Karpas-422 (cell line): ENCODE results near the gene STOML2. TPM values are rescaled to one million over a fixed set of nuclear protein-coding genes. Genes with fewer than 3 reads are reported as not detected.

Experiments used
- DNase-seq: peaks from one replicate; pipeline ENCODE4 v3.0.0-alpha.2; 2015
- H2AFZ ChIP-seq: fragments of 200-600 bp; sonication (generic); 2 replicates; pipeline ENCODE4 v1.6.1; 2014; ENCODE audit warnings: antibody characterized with exemption, low read length, mixed read lengths
- H3K27ac ChIP-seq: fragments of 200-600 bp; sonication (generic); 2 replicates; pipeline ENCODE4 v1.5.1; 2014; ENCODE audit warnings: mild to moderate bottlenecking, low read length, moderate library complexity
- H3K27me3 ChIP-seq: fragments of 200-600 bp; sonication (generic); 2 replicates; pipeline ENCODE4 v1.6.1; 2014; ENCODE audit warnings: low read length, mixed read lengths
- H3K36me3 ChIP-seq: fragments of 200-600 bp; sonication (generic); 2 replicates; pipeline ENCODE4 v1.6.1; 2014; ENCODE audit warnings: low read length, mixed read lengths; ENCODE audit not compliant: insufficient read depth
- H3K4me1 ChIP-seq: fragments of 200-600 bp; sonication (generic); 2 replicates; pipeline ENCODE4 v1.6.1; 2014; ENCODE audit warnings: mild to moderate bottlenecking, low read length, mixed read lengths
- H3K4me2 ChIP-seq: fragments of 200-600 bp; sonication (generic); 2 replicates; pipeline ENCODE4 v1.6.1; 2014; ENCODE audit warnings: low read length, low read depth, mild to moderate bottlenecking; ENCODE audit not compliant: poor library complexity, severe bottlenecking
- H3K4me3 ChIP-seq: fragments of 200-600 bp; sonication (generic); 2 replicates; pipeline ENCODE4 v1.5.1; 2014; ENCODE audit warnings: mild to moderate bottlenecking, antibody characterized with exemption, low read length, mixed read lengths
- H3K79me2 ChIP-seq: fragments of 200-600 bp; sonication (generic); 2 replicates; pipeline ENCODE4 v1.6.1; 2014; ENCODE audit warnings: mild to moderate bottlenecking, low read length, mixed read lengths
- H3K9ac ChIP-seq: fragments of 200-600 bp; sonication (generic); 2 replicates; pipeline ENCODE4 v1.6.0; 2014; ENCODE audit warnings: low read length
- H3K9me2 ChIP-seq: fragments of 200-600 bp; sonication (generic), shearing (Covaris generic); replicated peaks from 2 replicates; pipeline ENCODE4 v1.6.0; 2014; ENCODE audit warnings: mild to moderate bottlenecking, low read length, moderate library complexity; ENCODE audit not compliant: insufficient read depth
- H3K9me3 ChIP-seq: fragments of 300-700, 200-600 bp; sonication (generic); 2 replicates; pipeline ENCODE4 v1.6.1; 2014; ENCODE audit warnings: low read length, mixed read lengths
- H4K20me1 ChIP-seq: fragments of 200-600 bp; sonication (generic); 2 replicates; pipeline ENCODE4 v1.6.1; 2014; ENCODE audit warnings: mild to moderate bottlenecking, antibody characterized with exemption, low read length, low read depth; ENCODE audit not compliant: insufficient read depth
- total RNA-seq: library from RNA; depleted of rRNA; stranded (reverse); fragments of >200 nt; shearing (Covaris generic); gene quantifications from 2 replicates; pipeline ENCODE4 v1.2.3, GENCODE V29; 2014; ENCODE audit warnings: low replicate concordance

Gene STOML2
- total RNA-seq, 1 experiment from 2014 or later: 141 TPM

DNA sequence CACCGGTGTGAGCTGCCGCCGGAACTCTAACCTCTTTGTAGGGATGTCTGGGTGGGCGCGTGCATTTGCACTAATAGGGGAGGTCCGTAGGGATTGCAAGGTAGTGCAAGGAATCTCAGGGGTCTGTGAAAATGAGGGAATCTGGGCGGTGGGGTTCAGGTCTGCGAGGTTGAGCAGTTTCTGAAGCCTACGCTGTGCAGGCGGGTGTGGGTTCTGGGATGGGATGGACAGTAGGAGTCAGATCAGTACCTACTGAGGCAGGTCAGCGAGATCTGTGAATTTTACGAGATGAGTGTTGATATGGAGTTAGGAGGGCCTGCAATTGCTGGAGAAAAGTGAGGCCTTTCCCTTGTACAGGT, 13.6 kb upstream of the STOML2 start:
- Histone ChIP-seq H3K4me1 (peaks cover 37% of the 10 kb centered on the region), H3K4me3 (peak overlapping the region; percentile 70), H3K27ac (no peak overlapping the region), H3K27me3 (no peaks in the 10 kb centered on the region), H3K79me2 (no peaks in the 10 kb centered on the region), H3K9me2 (no peaks in the 10 kb centered on the region), H3K4me2 (peak overlapping the region; percentile 79), H3K36me3 (no peaks in the 10 kb centered on the region), H4K20me1 (no peaks in the 10 kb centered on the region), H3K9ac (peak overlapping the region; percentile 53), H2AFZ (peak overlapping the region; percentile 93; the same call in 1 of the 2 replicates), H3K9me3 (no peaks in the 10 kb centered on the region)
- no peak for DNase-seq

DNA sequence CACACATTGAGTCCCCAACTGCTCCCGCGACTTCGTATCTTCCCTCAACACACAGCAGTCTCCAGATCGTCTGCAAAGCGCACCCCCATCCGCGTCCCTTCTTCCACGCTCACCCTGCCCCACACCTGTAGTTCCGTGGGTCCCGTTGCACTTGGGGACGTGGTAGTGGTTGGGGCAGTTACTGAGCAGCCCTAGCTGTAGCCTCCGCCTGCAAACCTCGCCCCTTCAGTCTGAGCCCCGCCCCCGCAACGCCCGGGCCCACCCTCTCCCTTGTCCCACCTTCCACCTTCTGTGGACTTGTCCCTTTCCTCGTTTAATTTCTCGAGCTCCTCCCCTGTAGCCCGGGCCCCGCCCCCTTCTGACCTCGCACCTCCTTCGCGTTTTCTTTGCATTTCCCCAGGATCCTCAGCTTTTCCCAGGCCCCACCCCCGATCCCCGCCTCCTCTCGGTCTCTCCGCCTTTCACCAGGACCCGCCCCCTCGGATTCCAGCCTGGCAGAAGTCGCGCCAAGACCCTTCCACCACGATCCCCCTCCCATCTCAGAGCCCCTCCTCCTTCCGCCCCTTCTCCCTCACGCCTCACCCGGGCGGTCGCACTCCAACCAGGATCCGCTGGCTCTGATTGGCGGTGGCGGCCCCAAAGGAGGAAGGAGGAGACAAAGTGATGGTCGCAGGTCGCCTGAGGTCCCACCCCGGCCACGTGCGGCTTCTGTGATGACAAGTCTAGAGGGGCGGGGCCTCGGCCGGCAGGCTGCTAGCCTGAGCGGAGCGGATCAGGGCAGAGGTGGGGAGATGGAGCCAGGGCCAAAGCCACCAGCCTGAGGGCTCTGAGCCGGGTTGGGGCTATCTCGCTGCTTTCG, 13.0 kb upstream of the STOML2 start, which contains the start of gene ATOSB:
TSS of gene ATOSB (minus strand) at position 183 of the 859 bp plus-strand sequence. CDS start 7,588 bp downstream, outside the sequence.
- H3K9ac ChIP-seq: peak within 1 kb of the TSS; percentile 53
- peak within 1 kb of the TSS; percentile 93; the same call in 1 of the 2 replicates for H2AFZ ChIP-seq
- peak within 1 kb of the TSS; percentile 70 for H3K4me3 ChIP-seq
- no peaks in the 10 kb centered on the region for H3K36me3 ChIP-seq
- H3K79me2 ChIP-seq: no peaks in the 10 kb centered on the region
- H3K27ac ChIP-seq: peak within 1 kb of the TSS; percentile 82
- no peaks in the 10 kb centered on the region for H3K9me2 ChIP-seq
- peaks cover 40% of the 10 kb centered on the region for H3K4me1 ChIP-seq
- no peaks in the 10 kb centered on the region for H3K27me3 ChIP-seq
- peak; percentile 98 for DNase-seq
- H3K9me3 ChIP-seq: no peaks in the 10 kb centered on the region
- H4K20me1 ChIP-seq: no peaks in the 10 kb centered on the region
- peak within 1 kb of the TSS; percentile 79 for H3K4me2 ChIP-seq

DNA sequence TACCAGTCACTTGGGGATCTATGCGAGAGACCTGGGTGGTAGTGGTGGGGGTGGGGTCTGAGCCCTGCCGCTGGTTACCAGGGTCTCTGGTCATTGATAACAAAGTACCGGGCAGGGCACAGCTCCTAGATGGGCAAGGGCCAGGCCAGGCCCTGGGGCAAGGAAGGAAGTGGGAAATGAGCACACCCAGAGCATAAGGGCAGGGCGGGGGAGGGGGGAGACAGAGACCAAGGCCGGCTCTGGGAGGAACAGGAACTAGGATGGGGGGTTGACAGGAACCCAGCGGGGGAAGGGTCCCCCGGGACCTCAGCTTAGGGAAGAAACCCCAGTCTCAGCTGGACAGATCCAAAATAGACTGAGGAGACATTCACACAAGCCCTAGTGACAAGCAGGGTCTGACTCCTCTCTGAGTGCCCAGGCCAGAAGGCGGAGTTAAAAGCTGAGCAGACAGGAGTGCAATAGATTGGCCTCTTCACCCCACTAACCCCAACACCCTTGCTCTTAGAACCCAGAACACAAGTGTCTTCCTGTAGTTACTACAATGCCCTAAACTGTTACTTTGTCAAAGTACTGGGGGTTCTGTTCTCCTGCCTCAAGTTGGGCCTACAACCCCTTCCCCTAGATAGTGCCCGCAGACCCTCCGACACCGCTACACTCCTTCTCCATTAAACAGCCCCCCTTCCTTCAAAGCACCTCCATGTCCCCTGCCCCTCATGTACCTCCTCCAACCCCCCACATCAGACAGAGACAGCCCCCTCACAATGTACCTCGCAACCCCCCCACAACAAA, 12.1 kb upstream of the STOML2 start:
- Histone ChIP-seq H2AFZ (peak overlapping the region; percentile 27; the same call in 1 of the 2 replicates), H3K79me2 (no peaks in the 10 kb centered on the region), H3K4me2 (peak overlapping the region; percentile 79), H4K20me1 (peaks cover 7% of the 10 kb centered on the region; the same call in 1 of the 2 replicates), H3K9me2 (no peaks in the 10 kb centered on the region), H3K4me1 (peaks cover 45% of the 10 kb centered on the region), H3K27ac (peak overlapping the region; percentile 82), H3K27me3 (no peaks in the 10 kb centered on the region), H3K9ac (peak overlapping the region; percentile 52), H3K36me3 (no peaks in the 10 kb centered on the region), H3K9me3 (no peaks in the 10 kb centered on the region), H3K4me3 (peak overlapping the region; percentile 70)
- peak; percentile 71 for DNase-seq

DNA sequence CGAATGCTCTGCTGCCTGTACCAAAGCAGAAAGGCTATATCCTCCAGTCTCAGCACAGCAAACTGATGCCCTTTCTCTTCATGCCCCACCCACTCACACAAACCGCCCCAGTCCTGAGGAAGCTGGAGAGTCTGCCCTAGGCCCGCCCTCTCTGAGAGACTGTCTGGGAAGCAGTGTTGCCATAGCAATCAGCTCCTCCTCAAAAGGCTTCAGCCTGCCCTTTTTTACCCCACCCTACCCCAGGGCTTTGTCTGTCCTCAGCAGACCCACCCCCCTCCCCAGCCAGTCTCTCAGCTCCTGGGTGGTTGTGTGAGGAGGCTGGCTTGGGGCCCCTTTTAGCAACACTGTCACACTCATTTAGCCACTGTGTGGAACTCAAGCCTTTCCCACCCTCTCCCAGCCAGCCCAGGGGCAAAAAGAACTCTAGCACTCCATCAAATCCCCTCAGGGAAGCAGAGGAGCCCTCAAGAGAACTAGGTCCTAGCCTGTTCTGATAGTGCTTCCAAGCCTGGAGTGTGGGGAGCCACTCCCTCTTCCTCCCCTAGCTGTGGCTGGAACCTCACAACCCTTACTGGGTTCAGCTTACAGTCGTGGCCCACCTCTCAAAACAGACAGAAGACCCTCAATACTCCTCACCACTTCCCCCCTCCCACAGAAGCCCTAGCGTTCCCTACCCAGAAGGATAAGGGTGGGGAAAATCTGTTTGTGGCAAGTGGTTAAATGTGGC, 11.3 kb upstream of the STOML2 start:
- no peaks in the 10 kb centered on the region for H3K27me3 ChIP-seq
- peaks cover 45% of the 10 kb centered on the region for H3K4me1 ChIP-seq
- peak overlapping the region; percentile 27; the same call in 1 of the 2 replicates for H2AFZ ChIP-seq
- H4K20me1 ChIP-seq: peaks cover 10% of the 10 kb centered on the region; the same call in 1 of the 2 replicates
- H3K9me2 ChIP-seq: no peaks in the 10 kb centered on the region
- DNase-seq: peak; percentile 88
- peak overlapping the region; percentile 79 for H3K4me2 ChIP-seq
- peak overlapping the region; percentile 52 for H3K9ac ChIP-seq
- H3K4me3 ChIP-seq: peak overlapping the region; percentile 70
- no peaks in the 10 kb centered on the region for H3K9me3 ChIP-seq
- peak overlapping the region; percentile 82 for H3K27ac ChIP-seq
- no peaks in the 10 kb centered on the region for H3K36me3 ChIP-seq
- no peaks in the 10 kb centered on the region for H3K79me2 ChIP-seq

DNA sequence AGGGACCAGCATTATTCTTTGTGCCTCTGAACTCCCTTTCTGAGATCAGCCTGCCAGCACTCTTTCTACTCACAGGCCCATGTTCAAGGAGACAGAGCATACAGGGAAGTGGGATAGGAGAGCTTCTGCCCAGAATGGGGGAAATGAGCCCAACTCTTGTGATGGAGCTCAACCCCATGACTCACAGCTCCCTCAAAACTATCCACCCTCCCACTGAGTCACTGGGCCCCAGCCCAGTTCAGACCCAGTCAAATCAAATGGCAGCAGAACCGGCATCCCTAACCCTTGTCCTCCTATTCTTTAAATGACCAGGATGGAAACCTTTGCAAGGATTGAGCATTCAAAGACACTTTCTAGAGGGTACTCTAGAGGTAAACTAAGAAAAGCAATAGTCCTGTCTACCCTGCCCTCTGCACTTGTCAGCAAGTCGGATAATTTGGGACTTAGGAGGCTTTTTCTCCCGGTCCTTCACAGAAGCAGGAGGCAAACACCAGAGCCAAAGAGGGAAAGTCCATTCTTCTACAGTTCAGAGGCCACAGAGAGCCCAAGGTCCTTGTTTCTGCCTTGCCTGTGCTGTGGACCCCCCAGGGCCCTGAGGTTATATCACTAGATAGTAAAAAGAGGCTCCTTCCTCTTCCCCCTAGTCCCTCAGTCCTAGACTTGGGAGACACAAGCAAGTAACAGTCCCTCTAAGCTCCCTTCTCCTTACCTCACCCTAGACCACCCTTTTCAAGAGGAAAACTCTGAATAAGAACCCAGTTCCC, 9.5 kb upstream of the STOML2 start:
- Histone ChIP-seq H3K4me2 (peak overlapping the region; percentile 95), H3K36me3 (no peaks in the 10 kb centered on the region), H4K20me1 (peaks cover 10% of the 10 kb centered on the region; the same call in 1 of the 2 replicates), H3K4me1 (peaks cover 45% of the 10 kb centered on the region), H3K4me3 (no peak overlapping the region; the same call in 1 of the 2 replicates), H3K79me2 (no peaks in the 10 kb centered on the region), H2AFZ (0 out of 2 replicates have a peak overlapping the region, but pooled peaks have one; percentile 54), H3K9me2 (no peaks in the 10 kb centered on the region), H3K27me3 (no peaks in the 10 kb centered on the region), H3K9me3 (no peaks in the 10 kb centered on the region), H3K27ac (no peak overlapping the region), H3K9ac (no peak overlapping the region; the same call in 1 of the 2 replicates)
- DNase-seq: no peak

DNA sequence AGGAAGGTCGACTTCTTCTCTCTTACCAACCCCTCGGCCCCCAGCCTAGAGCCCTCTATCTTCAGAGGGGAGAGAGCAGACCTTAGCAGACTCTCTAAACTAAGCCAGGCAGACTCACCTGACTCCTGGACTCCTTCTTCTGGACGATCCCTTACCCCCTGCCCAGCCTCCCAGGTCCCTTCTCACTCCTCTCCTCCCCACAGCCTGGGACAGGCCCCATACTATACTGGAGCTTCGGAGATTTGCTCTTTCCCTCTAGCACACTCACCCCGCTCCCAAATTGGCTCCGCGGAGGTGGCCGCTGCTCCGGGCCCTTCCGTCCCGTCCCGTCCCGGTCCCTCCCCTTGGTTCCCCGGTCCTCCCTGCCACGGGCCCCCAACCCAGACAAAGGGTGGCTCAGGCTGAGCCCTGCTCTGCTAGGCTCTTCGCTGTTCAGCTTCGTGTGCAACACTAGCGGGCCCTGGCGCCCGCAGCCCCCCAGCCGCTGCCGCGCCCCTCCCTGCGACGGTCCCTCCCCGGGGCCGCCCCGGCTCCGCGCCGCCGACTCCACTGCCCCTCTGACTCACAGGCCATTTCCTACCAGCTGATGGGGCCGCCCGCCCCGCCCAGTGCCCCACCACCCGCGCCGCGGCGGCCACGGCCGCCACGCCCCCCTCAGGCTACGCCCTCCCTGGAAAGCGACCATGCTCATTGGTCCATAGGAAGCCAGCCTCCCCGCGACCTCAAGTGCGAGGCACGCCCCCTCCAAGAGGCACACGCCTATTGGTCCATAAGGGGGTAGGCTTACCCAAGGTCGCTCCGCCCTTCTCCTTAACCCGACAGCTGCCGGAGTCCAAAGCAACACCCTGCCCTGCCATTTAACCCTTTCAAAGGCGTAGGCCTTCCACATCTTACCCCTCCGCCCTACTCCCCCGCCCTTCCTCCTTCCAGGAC, 8.3 kb upstream of the STOML2 start:
- H2AFZ ChIP-seq: 0 out of 2 replicates have a peak overlapping the region, but pooled peaks have one; percentile 54
- no peaks in the 10 kb centered on the region for H3K9me3 ChIP-seq
- DNase-seq: peak; percentile 99
- no peaks in the 10 kb centered on the region for H3K79me2 ChIP-seq
- no peaks in the 10 kb centered on the region for H3K27me3 ChIP-seq
- H3K9me2 ChIP-seq: no peaks in the 10 kb centered on the region
- peaks cover 37% of the 10 kb centered on the region for H3K4me1 ChIP-seq
- H3K4me2 ChIP-seq: peak overlapping the region; percentile 95
- H3K9ac ChIP-seq: peak overlapping the region; percentile 79
- peaks cover 10% of the 10 kb centered on the region; the same call in 1 of the 2 replicates for H4K20me1 ChIP-seq
- no peak overlapping the region for H3K27ac ChIP-seq
- peak overlapping the region; percentile 77 for H3K4me3 ChIP-seq
- H3K36me3 ChIP-seq: no peaks in the 10 kb centered on the region
